GM12878 (cell line): ENCODE results near the gene CHRNA9. TPM values are rescaled to one million over a fixed set of nuclear protein-coding genes. Genes with fewer than 3 reads are reported as not detected.

Source experiments
- FOXM1 ChIP-seq: IDR thresholded peaks from 2 replicates; pipeline ENCODE4 v1.6.1; 2012; ENCODE audit warnings: low read depth, mild to moderate bottlenecking, inconsistent platforms, low read length, moderate library complexity
- NR2C2 ChIP-seq: IDR thresholded peaks from 2 replicates; pipeline ENCODE4 v1.6.1; 2011; ENCODE audit warnings: borderline replicate concordance, low read depth; ENCODE audit not compliant: control insufficient read depth, insufficient read length
- POLR2AphosphoS5 ChIP-seq: IDR thresholded peaks from 2 replicates; pipeline ENCODE4 v1.6.1; 2011; ENCODE audit warnings: mild to moderate bottlenecking, low read length, inconsistent platforms
- RAD51 ChIP-seq: fragments of 450-650 bp; IDR thresholded peaks from 2 replicates; pipeline ENCODE4 v1.6.1; 2016; ENCODE audit warnings: moderate library complexity, mild to moderate bottlenecking, inconsistent platforms
- REST ChIP-seq: IDR thresholded peaks from 2 replicates; pipeline ENCODE4 v1.6.1; 2012; ENCODE audit warnings: mild to moderate bottlenecking, low read depth, low read length
- SMC3 ChIP-seq: IDR thresholded peaks from 2 replicates; pipeline ENCODE4 v1.6.1; 2011; ENCODE audit warnings: low read length, improper control_type of control experiment, borderline replicate concordance
- SRF ChIP-seq, 2 experiments: IDR thresholded peaks; 2 replicates each; pipeline ENCODE4 v1.6.1; 2011; ENCODE audit warnings: low read depth in 2 of 2, low read length in 2 of 2, mild to moderate bottlenecking in 1 of 2, moderate library complexity in 1 of 2
- YBX1 ChIP-seq: fragments of 450-650 bp; IDR thresholded peaks from 2 replicates; pipeline ENCODE4 v1.6.1; 2016; ENCODE audit warnings: antibody characterized with exemption
- polyA plus RNA-seq, 11 experiments: library from polyadenylated mRNA; depleted of rRNA in 4 of 11; unstranded in 6 of 11; stranded (reverse) in 5 of 11; fragments of >200 nt; fragmentation: Nextera tagmentation in 4 of 11; fragmentation: Illumina TruSeq in 1 of 11; extraction: Ambion mirVana in 4 of 11; extraction: Trizol in 1 of 11; gene quantifications; 1 replicate in 1 of 11; 2 replicates in 10 of 11; pipeline versions ENCODE4 v1.2.1 to v1.2.3, GENCODE V29; 2011 to 2016; ENCODE audit warnings: inconsistent platforms in 2 of 11, missing spikeins in 2 of 11, low read depth in 1 of 11
- total RNA-seq, 4 experiments: library from RNA; depleted of rRNA in 3 of 4; stranded (reverse); fragments of >200 nt in 3 of 4; fragmentation: Illumina TruSeq in 1 of 4; extraction: Trizol in 1 of 4; gene quantifications; 2 replicates each; pipeline versions ENCODE4 v1.2.1 to v1.2.3, GENCODE V29; 2013 to 2021

The CHRNA9 gene
- total and polyA plus RNA-seq, 10 of the 15 experiments (the other 5 are each of a cell fraction or from before 2014, with no cell fraction given), result 0.05 to 0.09 (median 0.08) TPM; not detected in 7

- TF ChIP-seq NR2C2, result no peak
- TF ChIP-seq SRF (IDR thresholded peaks at IDR 0.05; ENCODE audit: low read depth in 2 of 2, low read length in 2 of 2), result no peak
- no peak for TF ChIP-seq FOXM1
- no peak for TF ChIP-seq RAD51
- no peak for TF ChIP-seq POLR2AphosphoS5
- TF ChIP-seq SMC3, result no peak
- TF ChIP-seq YBX1, result no peak
- TF ChIP-seq REST, result no peak
These were observed 28.2 kb upstream of the CHRNA9 start (continued) for GRCh38 chr4:40306976-40307375.
